HG03103 (cell line): ENCODE data around the gene GPR160.
A peak's percentile ranks its signal among the peaks of the same experiment; 100 is the strongest.
"Not testable (repeated sequence)": the region's sequence is repeated elsewhere in the genome, so short reads cannot be mapped to it uniquely, and the experiment has no call there.

ENCODE experiments used
- ATAC-seq: cut with Tn5 transposase; IDR thresholded peaks from one replicate; pipeline ENCODE4 v1.9.1; 2021; ENCODE audit warnings: low read depth; ENCODE audit not compliant: unreplicated experiment

The GPR160 gene

GRCh38 chr3:170108955-170109354 is 71.2 kb downstream of the GPR160 start:
- ATAC-seq = no peak

- no peak for ATAC-seq
These were observed 71.9 kb downstream of the GPR160 start for GRCh38 chr3:170109579-170110293.

- no peak for ATAC-seq
These were observed 73.5 kb downstream of the GPR160 start for GRCh38 chr3:170111147-170111771.

DNA sequence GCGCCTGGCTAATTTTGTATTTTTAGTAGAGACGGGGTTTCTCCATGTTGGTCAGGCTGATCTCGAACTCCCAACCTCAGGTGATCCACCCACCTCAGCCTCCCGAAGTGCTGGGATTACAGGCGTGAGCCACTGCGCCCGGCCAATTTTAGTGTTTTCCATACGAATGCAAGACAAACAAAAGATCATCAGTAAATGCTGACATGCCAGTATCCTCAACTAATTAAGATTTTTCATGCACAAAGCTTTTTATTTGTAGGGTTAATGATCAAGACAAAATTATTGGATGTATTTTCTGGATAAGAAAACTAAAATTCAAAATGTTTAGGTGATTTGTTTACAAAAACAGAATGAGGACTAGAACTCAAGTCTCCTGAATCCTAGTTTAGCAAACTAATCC is 76.4 kb downstream of the GPR160 start:
- ATAC-seq = not testable (repeated sequence)

DNA sequence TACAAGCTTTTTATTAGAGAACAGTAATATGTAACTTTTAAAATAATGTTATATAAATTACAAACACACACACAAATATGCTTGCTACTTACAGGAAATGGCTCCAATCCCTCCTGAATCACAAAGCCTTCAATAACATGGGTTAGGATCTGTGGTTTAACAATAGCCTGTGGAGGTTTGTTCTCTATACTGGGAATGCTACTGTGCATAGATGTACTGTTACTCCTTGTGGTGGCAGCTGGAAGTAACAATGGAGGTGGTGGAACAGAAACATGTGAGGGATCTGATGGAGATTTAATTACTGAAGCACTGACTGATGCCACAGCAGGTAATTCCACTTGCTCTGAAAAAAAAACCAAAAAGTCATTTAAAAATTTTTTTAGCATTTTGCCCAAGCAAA is 79.3 kb downstream of the GPR160 start:
- no peak for ATAC-seq

DNA sequence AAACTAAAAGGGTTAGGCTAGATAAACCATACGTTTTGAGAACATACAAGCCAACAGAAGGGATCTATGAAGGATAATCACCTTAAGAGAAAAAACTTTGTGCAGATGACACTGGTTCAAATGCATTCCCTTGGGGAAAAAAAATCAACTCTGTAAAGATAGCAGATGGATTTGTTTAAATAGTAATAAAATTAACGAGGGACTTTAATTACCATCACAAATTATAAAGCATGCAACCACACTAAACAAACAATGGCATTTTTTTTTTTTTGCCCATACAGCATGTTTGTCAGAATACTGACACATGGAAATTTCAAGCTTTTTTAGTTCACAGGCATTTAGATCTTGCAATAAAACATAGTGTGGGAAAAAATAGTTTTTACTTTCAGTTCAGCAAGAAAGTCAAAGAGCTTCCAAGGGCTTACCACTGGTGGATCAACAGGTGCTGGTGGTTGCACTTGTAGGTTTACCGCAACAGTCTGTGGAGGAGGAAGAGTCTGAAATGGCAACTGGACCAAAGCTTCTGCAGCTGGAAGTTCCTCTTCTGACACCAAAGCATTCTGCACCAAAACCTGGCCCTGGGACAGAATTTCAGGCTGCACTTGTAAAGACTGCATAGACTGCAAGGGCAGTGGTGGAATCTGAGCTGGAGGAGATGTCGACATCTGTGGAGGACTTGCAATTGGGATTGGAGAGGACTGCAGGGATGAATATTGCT is 90.6 kb downstream of the GPR160 start:
- ATAC-seq = peak; percentile 88

GRCh38 chr3:170128977-170129431 is 91.2 kb downstream of the GPR160 start:
- ATAC-seq = peak; percentile 44

DNA sequence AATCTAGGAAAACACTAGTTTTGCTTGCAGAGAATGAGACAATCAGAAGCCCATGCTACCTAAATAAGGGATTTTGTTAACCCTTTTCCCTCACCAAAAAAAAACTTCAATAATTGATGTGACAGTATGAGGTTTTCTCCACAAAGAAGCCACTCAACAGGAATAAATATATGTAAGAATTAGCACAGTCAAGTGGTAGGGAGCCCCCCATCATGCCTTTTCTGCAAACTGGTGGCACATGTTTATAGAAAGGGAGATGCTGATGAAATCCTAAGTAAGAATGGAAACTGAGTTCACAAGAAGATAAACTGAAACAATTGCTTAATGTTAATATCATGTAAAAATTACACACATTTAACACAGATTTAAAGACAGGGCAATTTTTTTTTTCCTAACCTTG is 92.7 kb downstream of the GPR160 start:
- no peak for ATAC-seq

GRCh38 chr3:170132335-170132734 is 94.5 kb downstream of the GPR160 start:
- no peak for ATAC-seq
